ENCODE results near the gene KIAA0040. TPM values are rescaled to one million over a fixed set of nuclear protein-coding genes. Genes with fewer than 3 reads are reported as not detected.

The KIAA0040 gene
- total and polyA plus RNA-seq, 2 donors (not counting 3 experiments of a cell fraction or from before 2014, with no cell fraction given): 8.3 to 10.9 TPM

DNA sequence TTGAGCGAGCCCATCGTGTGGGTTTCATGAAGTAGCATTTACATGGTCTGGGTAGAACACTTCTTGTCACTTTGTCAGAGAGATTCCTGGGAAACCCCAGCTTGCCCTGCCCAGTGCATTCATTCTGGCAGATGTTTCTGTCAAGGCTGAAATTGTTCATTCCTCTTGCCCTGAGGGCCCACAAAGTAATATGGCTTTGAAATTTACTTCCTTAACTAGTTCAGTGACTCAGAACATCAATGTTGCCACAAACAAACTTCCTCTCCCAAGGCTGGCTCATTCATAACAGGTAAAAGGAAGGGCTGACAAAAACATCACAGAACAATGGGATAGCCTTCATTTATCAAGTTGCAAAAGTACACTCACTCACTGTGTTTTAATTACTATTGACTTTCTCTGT is 5.0 kb upstream of the KIAA0040 start:
- no peak overlapping the region for H2AFZ ChIP-seq (ENCODE audit: low read depth, low read length)
- BruUV-seq (replicated peaks): no TSS peak
- DNase-seq (ENCODE audit: low read depth, low spot score) (peak; percentile 87), FAIRE-seq (peak; percentile 94)
- no peaks in the 10 kb centered on the region for H3K79me2 ChIP-seq (ENCODE audit: control insufficient read depth, insufficient read depth, low read length)
- TF ChIP-seq FOS (IDR thresholded peaks at IDR 0.05; ENCODE audit: borderline replicate concordance, insufficient read depth, low read length) (peak; percentile 85), POLR2A (IDR thresholded peaks at IDR 0.05; ENCODE audit: low read depth, low read length) (no peak), POLR2AphosphoS5 (IDR thresholded peaks at IDR 0.05; ENCODE audit: insufficient read depth, low read depth, low read length) (no peak), MYC (IDR thresholded peaks at IDR 0.05; ENCODE audit: low read depth, low read length) (no peak), EZH2 (IDR thresholded peaks at IDR 0.05; ENCODE audit: borderline replicate concordance, low read depth, low read length, severe bottlenecking) (no peak), GATA2 (IDR thresholded peaks at IDR 0.05; ENCODE audit: insufficient read depth, insufficient read length, low read depth, low read length) (no peak), JUN (IDR thresholded peaks at IDR 0.05; ENCODE audit: borderline replicate concordance, insufficient read depth, insufficient read length, low read depth) (peak; percentile 62)
- TF ChIP-seq, protein P1, sequence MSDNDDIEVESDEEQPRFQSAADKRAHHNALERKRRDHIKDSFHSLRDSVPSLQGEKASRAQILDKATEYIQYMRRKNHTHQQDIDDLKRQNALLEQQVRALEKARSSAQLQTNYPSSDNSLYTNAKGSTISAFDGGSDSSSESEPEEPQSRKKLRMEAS (IDR thresholded peaks at IDR 0.05; ENCODE audit: insufficient read depth, insufficient read length): no peak
- TF ChIP-seq, protein P2, sequence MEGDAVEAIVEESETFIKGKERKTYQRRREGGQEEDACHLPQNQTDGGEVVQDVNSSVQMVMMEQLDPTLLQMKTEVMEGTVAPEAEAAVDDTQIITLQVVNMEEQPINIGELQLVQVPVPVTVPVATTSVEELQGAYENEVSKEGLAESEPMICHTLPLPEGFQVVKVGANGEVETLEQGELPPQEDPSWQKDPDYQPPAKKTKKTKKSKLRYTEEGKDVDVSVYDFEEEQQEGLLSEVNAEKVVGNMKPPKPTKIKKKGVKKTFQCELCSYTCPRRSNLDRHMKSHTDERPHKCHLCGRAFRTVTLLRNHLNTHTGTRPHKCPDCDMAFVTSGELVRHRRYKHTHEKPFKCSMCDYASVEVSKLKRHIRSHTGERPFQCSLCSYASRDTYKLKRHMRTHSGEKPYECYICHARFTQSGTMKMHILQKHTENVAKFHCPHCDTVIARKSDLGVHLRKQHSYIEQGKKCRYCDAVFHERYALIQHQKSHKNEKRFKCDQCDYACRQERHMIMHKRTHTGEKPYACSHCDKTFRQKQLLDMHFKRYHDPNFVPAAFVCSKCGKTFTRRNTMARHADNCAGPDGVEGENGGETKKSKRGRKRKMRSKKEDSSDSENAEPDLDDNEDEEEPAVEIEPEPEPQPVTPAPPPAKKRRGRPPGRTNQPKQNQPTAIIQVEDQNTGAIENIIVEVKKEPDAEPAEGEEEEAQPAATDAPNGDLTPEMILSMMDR (IDR thresholded peaks at IDR 0.05; ENCODE audit: extremely low read depth in 1 of 2, insufficient read depth in 1 of 2, low read depth in 1 of 2, low read length in 2 of 2): no peak
- H3K36me3 ChIP-seq (ENCODE audit: control insufficient read depth in 2 of 2, extremely low read depth in 1 of 2, insufficient read depth in 2 of 2, low read length in 2 of 2): no peaks in the 10 kb centered on the region
- dilution Hi-C loops (cut with MboI; ENCODE audit: extremely low pct_ligation_motif_present, low sequenced_read_pairs): no loop called here
- no peaks in the 10 kb centered on the region for H3K9me1 ChIP-seq (replicated peaks; ENCODE audit: control insufficient read depth, extremely low read depth, insufficient read depth, low read length)
- peak overlapping the region; percentile 68 for H3K27ac ChIP-seq (ENCODE audit: insufficient read depth, low read depth, low read length)
- H3K9me3 ChIP-seq (replicated peaks; ENCODE audit: control insufficient read depth, insufficient read depth, low read length): no peaks in the 10 kb centered on the region
- POLR2A ChIA-PET: no interaction called here
- intact Hi-C loops (cut with micrococcal nuclease): loop anchor here (1.0 kb wide), 2 partner anchors 28 to 120 kb away; no protein-coding TSS in a partner anchor
- H3K4me2 ChIP-seq (ENCODE audit: insufficient read depth, low read length): peak overlapping the region; percentile 46
- peaks cover 46% of the 10 kb centered on the region for H3K4me1 ChIP-seq (ENCODE audit: control insufficient read depth, extremely low read depth, insufficient read depth, low read length)
- CTCF ChIA-PET: interaction anchor here (0.9 kb wide), 1 partner anchor 46 kb away, joined by 3 read pairs; no protein-coding TSS in a partner anchor
- no peak overlapping the region for H3K4me3 ChIP-seq (replicated peaks in 1 of 3; ENCODE audit: insufficient read depth in 1 of 3, low read depth in 1 of 3, low read length in 3 of 3)
- H3K27me3 ChIP-seq (ENCODE audit: control insufficient read depth in 2 of 2, insufficient read depth in 2 of 2, low read length in 2 of 2): no peaks in the 10 kb centered on the region
- no peaks in the 10 kb centered on the region for H4K20me1 ChIP-seq (replicated peaks; ENCODE audit: control insufficient read depth, extremely low read depth, insufficient read depth, low read length)
- H3K9ac ChIP-seq (replicated peaks; ENCODE audit: extremely low read depth, insufficient read depth, low read length): peak overlapping the region; percentile 8

Measured in endothelial cell of umbilical vein (primary cell).